ENCODE measurements around the gene CLSTN2. TPM values are rescaled to one million over a fixed set of nuclear protein-coding genes. Genes with fewer than 3 reads are reported as not detected.

The CLSTN2 gene
- total RNA-seq, 1 donor from 2014 or later: 16.0 TPM

- no peaks in the 10 kb centered on the region for H3K9me3 ChIP-seq
- no peak overlapping the region for H3K4me3 ChIP-seq
- H3K4me1 ChIP-seq: no peaks in the 10 kb centered on the region
- H3K27ac ChIP-seq: no peak overlapping the region
- intact Hi-C loops (cut with DNase I): no loop called here
- no peaks in the 10 kb centered on the region for H3K36me3 ChIP-seq
- DNase-seq (ENCODE audit: extremely low spot score in 2 of 2): no peak
- TF ChIP-seq POLR2A (IDR thresholded peaks at IDR 0.05) (no peak), POLR2AphosphoS5 (IDR thresholded peaks at IDR 0.05; ENCODE audit: insufficient read depth in 1 of 2, low read depth in 1 of 2) (no peak)
- TF ChIP-seq, protein P1, sequence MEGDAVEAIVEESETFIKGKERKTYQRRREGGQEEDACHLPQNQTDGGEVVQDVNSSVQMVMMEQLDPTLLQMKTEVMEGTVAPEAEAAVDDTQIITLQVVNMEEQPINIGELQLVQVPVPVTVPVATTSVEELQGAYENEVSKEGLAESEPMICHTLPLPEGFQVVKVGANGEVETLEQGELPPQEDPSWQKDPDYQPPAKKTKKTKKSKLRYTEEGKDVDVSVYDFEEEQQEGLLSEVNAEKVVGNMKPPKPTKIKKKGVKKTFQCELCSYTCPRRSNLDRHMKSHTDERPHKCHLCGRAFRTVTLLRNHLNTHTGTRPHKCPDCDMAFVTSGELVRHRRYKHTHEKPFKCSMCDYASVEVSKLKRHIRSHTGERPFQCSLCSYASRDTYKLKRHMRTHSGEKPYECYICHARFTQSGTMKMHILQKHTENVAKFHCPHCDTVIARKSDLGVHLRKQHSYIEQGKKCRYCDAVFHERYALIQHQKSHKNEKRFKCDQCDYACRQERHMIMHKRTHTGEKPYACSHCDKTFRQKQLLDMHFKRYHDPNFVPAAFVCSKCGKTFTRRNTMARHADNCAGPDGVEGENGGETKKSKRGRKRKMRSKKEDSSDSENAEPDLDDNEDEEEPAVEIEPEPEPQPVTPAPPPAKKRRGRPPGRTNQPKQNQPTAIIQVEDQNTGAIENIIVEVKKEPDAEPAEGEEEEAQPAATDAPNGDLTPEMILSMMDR (IDR thresholded peaks at IDR 0.05): no peak
- no peaks in the 10 kb centered on the region for H3K27me3 ChIP-seq
Observed at GRCh38 chr3:140250010-140250855, 315.2 kb downstream of the CLSTN2 start.

GRCh38 chr3:140250945-140251344, 316.0 kb downstream of the CLSTN2 start:
- H3K27me3 ChIP-seq: no peaks in the 10 kb centered on the region
- H3K27ac ChIP-seq: no peak overlapping the region
- no peak for DNase-seq (ENCODE audit: extremely low spot score in 2 of 2)
- no peak overlapping the region for H3K4me3 ChIP-seq
- TF ChIP-seq, protein P1 (IDR thresholded peaks at IDR 0.05): no peak
- no peak for TF ChIP-seq POLR2A (IDR thresholded peaks at IDR 0.05)
- TF ChIP-seq POLR2AphosphoS5 (IDR thresholded peaks at IDR 0.05; ENCODE audit: insufficient read depth in 1 of 2, low read depth in 1 of 2): no peak
- intact Hi-C loops (cut with DNase I): no loop called here
- no peaks in the 10 kb centered on the region for H3K4me1 ChIP-seq
- no peaks in the 10 kb centered on the region for H3K36me3 ChIP-seq
- H3K9me3 ChIP-seq: no peaks in the 10 kb centered on the region

- no peaks in the 10 kb centered on the region for H3K27me3 ChIP-seq
- H3K36me3 ChIP-seq: no peaks in the 10 kb centered on the region
- TF ChIP-seq POLR2A (IDR thresholded peaks at IDR 0.05) (no peak), POLR2AphosphoS5 (IDR thresholded peaks at IDR 0.05; ENCODE audit: insufficient read depth in 1 of 2, low read depth in 1 of 2) (no peak)
- TF ChIP-seq, protein P1 (IDR thresholded peaks at IDR 0.05): no peak
- intact Hi-C loops (cut with DNase I): no loop called here
- H3K9me3 ChIP-seq: no peaks in the 10 kb centered on the region
- H3K4me3 ChIP-seq: no peak overlapping the region
- H3K4me1 ChIP-seq: no peaks in the 10 kb centered on the region
- DNase-seq (ENCODE audit: extremely low spot score in 2 of 2): no peak
- H3K27ac ChIP-seq: no peak overlapping the region
Observed at GRCh38 chr3:140251678-140252077, 316.7 kb downstream of the CLSTN2 start.

DNA sequence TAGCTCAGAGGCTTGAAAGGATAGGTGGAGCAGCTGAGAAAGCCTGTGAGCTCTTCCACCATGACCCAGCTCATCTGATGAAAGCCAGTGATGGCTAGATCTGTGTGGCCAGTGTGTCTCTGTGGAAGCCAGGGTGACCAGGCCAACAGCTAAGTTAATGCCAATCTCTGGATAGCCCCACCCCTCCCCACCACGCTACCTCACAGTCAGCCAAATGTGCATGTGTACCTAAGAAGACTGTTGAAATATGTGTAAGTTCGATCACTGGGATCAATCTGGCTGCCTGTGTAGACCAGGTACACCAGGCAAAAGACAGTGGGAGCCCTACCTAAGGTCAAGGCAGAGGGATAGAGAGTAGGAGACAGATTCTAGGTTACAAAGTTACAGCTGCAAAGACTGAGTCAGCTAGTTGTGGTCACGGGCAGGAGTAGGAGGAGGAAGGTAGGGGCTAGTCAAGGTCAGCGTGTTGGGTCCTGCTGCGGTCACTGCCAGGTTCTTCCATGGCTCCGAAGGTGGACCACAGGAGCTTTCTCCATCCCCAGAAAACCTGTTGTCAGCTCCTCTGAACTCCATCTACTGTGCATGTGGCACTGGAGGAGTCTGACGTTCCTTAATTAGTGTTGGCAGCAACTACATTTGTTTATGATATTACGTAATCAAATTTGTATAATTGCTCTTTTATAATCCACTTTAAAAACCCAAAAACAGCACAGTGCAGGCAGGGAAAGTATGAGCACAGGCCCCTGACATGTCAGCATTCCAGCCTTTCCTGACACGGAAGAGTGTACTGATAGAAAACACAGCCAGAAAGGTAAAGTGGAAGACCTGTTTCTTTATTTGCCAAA, 318.0 kb downstream of the CLSTN2 start:
- Histone ChIP-seq H3K4me1 (no peaks in the 10 kb centered on the region), H3K9me3 (no peaks in the 10 kb centered on the region), H3K36me3 (no peaks in the 10 kb centered on the region), H3K27ac (no peak overlapping the region), H3K27me3 (no peaks in the 10 kb centered on the region), H3K4me3 (no peak overlapping the region)
- intact Hi-C loops (cut with DNase I): no loop called here
- no peak for DNase-seq (ENCODE audit: extremely low spot score in 2 of 2)
- TF ChIP-seq POLR2AphosphoS5 (IDR thresholded peaks at IDR 0.05; ENCODE audit: insufficient read depth in 1 of 2, low read depth in 1 of 2) (no peak), POLR2A (IDR thresholded peaks at IDR 0.05) (no peak)

GRCh38 chr3:140258222-140258724, 323.3 kb downstream of the CLSTN2 start:
- no peak for DNase-seq (ENCODE audit: extremely low spot score in 2 of 2)
- Histone ChIP-seq H3K4me3 (no peak overlapping the region), H3K27ac (no peak overlapping the region), H3K36me3 (no peaks in the 10 kb centered on the region), H3K4me1 (no peaks in the 10 kb centered on the region), H3K27me3 (no peaks in the 10 kb centered on the region), H3K9me3 (no peaks in the 10 kb centered on the region)
- TF ChIP-seq, protein P1 (IDR thresholded peaks at IDR 0.05): no peak
- TF ChIP-seq POLR2AphosphoS5 (IDR thresholded peaks at IDR 0.05; ENCODE audit: insufficient read depth in 1 of 2, low read depth in 1 of 2) (no peak), POLR2A (IDR thresholded peaks at IDR 0.05) (no peak)
- intact Hi-C loops (cut with DNase I): no loop called here

Data from vagina (tissue), 2 donors.